NCI-H82 treated with DMSO at 0.1 percent for 48 hours (cell line): ENCODE data around the gene ZSWIM6.

Source experiments
- DNase-seq: peaks from one replicate; lab custom pipeline; 2025; ENCODE audit not compliant: unreplicated experiment; lab: John Stamatoyannopoulos, UW

The ZSWIM6 gene

DNA sequence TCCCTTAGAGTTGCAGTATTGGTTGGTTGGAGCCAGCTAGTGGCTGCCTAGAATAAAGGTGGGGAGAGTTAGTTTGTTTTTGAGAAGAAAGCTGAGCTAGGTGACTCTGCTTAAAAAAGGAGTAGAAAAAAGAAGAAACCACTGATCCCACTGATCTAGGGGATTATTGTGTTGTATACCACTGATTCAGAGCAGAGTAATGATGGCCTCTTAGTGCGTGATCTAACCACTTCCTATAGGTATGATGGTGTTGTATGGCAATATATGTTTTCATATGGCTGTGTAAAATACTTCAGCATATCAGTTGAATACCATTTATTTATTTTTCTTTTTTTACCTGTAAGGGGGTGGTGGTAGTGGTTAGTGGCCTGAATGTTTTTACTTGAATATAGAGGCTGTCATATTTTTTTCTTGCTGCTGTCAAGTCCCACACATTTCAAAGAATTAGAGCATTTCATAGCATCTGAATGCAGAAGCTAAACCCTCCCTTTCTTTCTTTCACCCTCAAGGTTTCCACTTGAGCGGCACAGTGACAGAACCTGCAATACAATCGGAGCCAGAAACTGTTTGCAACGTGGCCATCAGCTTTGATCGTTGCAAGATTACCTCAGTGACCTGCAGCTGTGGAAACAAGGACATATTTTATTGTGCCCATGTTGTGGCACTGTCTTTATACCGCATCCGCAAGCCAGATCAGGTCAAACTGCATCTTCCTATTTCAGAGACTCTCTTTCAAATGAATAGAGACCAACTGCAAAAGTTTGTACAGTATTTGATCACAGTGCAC lies 140.3 kb downstream of the ZSWIM6 start:
- no peak for DNase-seq

- DNase-seq, result no peak
Observed at GRCh38 chr5:61474746-61475145, 142.7 kb downstream of the ZSWIM6 start.

DNA sequence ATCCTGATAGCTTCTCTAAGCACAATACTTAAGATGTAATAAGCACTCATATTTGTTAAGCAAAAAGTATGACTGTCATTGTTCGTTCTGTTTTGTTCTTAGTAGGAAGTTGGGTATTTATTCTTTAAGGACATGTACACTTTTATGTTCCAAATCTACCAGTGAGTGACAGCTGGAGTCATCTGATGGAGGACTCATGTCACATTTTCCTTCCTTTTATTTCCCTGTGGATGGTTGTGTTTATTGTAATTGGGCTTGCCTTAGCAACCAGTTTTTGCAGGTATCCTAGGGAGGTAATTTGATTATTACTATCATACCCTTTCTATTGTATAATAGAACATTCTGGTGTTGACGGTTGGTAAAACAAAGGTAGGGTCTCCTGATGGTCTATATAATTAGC lies 145.7 kb downstream of the ZSWIM6 start:
- no peak for DNase-seq

- no peak for DNase-seq
Observed at GRCh38 chr5:61479850-61480614, 148.0 kb downstream of the ZSWIM6 start.

DNA sequence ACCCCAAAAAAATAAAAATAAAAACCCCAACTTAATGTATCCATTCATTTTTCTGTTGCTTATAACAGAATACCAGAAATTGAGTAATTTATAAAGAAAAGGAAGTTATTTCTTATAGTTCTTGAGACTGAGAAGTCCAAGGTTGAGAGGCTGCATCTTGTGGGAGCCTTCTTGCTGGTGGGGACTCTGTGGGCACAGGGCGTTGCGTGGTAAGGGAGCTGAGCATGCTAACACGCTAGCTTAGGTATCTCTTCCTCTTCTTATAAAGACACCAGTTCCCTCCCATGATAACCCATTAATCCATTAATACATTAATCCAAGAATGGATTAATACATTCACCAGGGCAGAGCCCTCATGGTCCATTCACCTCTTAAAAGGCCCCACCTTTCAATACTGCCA lies 150.9 kb downstream of the ZSWIM6 start:
- no peak for DNase-seq

DNA sequence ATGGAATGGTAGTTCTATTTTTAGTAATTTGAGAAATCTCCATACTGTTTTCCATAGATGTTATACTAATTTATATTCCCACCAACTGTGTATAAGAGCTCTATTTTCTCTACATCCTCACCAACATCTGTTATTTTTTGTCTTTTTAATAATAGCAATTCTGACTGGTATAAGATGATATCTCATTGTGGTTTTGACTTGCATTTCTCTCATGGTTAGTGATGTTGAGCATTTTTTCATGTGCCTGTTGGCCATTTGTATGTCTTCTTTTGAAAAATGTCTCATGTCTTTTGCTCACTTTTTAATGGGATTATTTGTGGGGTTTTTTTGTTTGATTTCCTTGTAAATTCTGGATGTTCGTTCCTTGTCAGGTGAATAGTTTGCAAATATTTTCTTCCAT lies 154.4 kb downstream of the ZSWIM6 start:
- DNase-seq, result no peak

DNA sequence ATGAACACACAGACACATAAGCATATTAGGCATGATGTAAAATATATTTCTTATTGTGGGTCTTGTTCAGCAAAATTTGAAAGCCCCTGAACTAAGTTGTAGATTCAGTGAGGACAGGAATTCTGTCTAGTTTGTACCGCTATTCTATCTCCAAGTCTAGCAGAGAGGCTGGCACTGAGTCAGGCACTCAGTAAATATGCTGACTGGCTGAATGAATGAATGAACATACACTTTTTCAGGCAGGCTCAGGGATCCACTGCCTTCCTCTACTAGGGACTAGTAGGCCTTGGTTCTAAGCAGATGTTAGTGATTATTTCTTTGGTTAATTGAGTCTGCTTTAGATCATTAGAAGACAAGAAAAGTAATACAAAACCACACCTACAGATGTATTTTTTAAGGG lies 157.5 kb downstream of the ZSWIM6 start:
- no peak for DNase-seq

- DNase-seq, result no peak
Observed at GRCh38 chr5:61491861-61492260, 159.8 kb downstream of the ZSWIM6 start.

- DNase-seq, result no peak
Observed at GRCh38 chr5:61493973-61494372, 161.9 kb downstream of the ZSWIM6 start.

- peak; percentile 46 for DNase-seq
Observed at GRCh38 chr5:61496446-61496845, 164.4 kb downstream of the ZSWIM6 start.

DNA sequence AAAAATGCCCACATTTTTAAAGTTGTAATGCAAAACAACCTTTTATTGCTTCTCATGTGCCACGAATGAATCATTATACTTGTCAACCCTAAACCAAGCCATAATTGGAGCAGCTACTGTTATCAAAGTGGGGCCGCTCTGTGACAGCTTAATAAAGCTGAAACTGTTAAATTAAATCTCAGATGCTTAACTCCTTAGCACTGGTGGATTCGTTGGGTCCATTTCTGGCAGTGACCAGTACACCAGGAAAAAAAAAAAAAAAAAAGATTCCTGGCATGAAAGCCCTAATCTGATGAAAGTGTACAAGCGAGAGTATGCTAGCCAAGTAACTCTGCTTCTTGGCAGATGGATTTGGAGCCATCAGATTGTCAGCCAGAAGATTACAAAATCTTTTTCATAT lies 164.8 kb downstream of the ZSWIM6 start:
- DNase-seq, result no peak

- DNase-seq, result no peak
Observed at GRCh38 chr5:61498121-61498520, 166.1 kb downstream of the ZSWIM6 start.

GRCh38 chr5:61501971-61502370 lies 169.9 kb downstream of the ZSWIM6 start:
- no peak for DNase-seq

GRCh38 chr5:61504143-61504770 lies 172.2 kb downstream of the ZSWIM6 start:
- no peak for DNase-seq

DNA sequence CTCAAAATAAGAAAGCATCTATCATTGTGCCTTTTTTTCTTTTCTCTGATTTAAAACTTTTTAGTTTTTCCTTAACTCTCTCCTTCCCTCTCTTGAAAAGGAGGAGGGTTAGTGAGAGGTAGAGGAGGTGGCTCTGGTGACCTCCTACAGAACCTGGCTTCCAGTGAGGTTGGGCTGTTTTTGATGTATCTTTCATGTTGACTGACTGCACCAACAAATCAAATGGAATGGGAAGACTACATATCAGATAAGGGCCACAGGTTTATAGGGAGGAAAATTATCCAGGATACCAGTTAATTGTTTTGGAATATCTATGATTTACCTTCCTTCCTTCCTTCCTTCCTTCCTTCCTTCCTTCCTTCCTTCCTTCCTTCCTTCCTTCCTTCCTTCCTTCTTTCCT lies 173.2 kb downstream of the ZSWIM6 start:
- DNase-seq, result no peak

DNA sequence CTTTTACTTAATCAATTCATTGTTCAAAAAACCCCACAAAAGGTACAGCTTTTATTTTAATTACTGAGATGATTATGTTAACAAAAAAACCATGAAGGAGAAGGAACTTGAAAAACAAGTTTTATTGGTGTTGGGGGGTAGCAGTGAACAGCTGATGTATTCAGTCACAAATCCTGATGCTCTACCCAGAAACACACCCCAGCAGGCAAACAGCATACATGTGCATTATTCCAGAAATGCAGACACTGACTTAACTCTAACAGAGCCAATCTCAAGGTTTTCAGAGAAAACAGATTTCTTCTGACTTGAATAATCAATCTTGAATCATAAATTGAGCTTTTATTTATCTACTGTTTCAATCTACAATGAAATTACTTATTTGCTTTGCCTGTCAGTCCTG lies 175.2 kb downstream of the ZSWIM6 start:
- DNase-seq, result no peak

DNA sequence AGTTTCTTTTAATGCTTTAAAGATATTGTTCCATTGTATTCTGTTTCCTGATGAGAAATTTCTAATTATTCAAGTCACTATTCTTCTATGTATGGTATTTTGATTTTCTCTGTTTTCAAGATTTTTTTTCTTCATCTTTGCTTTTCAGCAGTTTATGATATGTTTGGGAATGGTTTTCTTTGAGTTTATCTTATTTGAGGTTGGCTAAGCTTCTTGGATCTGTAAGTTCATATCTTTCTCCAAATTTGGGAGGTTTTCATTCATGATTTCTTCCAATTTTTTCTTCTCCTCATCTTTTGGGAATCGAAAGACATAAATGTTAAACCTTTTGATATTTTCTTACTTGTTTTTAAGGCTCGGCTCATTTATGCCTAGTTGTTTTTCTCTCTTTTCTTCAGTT lies 184.9 kb downstream of the ZSWIM6 start:
- DNase-seq, result no peak

DNA sequence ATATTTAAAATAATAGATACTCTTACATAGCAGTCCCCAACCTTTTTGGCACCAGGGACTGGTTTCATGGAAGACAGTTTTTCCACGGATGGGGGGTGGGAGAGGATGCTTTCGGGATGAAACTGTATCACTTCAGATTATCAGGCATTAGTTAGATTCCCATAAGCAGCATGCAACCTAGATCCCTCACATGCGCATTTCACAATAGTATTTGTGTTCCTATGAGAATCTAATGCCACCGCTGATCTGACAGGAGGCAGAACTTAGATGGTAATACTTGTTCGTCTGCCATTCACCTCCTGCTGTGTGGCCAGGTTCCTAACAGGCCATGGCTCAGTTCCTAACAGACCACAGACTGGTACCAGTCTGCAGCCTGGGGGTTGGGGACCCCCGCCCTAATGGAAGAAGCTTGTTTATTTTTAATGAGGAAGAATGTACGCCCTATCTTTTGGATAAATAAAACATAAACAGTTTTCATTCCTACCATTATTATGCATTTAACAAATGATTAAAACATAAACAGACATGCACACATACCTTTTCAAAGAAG lies 187.7 kb downstream of the ZSWIM6 start:
- DNase-seq, result no peak

- DNase-seq, result no peak
Observed at GRCh38 chr5:61523073-61523472, 191.0 kb downstream of the ZSWIM6 start.

DNA sequence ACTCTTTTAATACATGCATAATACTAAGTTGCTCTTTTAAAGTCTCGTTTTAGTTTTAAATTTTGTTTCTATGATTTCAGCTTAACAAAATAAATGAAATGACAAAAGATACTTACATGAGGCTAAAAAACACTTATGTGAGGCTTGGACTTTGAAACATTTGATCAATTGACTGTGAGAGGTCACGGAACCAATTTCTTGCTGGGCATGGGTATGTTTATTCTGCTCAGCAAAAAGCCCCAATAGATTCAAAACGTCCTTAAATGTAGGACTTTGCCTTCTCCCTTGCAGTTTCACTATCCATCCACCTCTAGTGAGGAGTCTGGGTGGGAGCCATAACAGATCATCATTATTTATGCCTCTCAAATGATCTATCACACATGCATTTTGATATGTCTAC lies 191.9 kb downstream of the ZSWIM6 start:
- DNase-seq, result no peak

GRCh38 chr5:61525512-61526206 lies 193.6 kb downstream of the ZSWIM6 start:
- DNase-seq, result no peak
